GM19035 (cell line): Measurements from ENCODE around the gene CAMK2N1.

Experiments
- ATAC-seq: cut with Tn5 transposase; IDR thresholded peaks from one replicate; pipeline ENCODE4 v1.9.1; 2021; ENCODE audit not compliant: unreplicated experiment

CAMK2N1 gene

DNA sequence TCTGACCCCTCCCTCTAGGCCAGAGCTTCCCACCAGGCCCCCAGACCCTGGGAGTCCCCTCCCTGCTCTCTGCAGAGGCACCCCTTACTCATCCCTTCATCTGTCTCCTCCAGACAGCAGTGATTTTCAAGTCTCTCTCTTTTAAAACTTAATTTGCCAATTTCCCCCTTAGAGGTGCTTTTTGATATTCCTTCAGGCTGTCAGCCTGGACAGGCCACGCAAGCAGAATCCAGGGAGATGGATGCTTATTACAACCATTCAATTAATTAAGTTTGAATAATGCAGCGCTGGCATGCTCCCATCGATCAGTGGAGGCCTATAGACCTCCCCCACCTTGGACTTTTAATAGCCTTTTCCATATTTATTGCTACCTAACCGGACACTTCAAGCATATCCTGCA is 6.2 kb downstream of the CAMK2N1 start:
- ATAC-seq: no peak

DNA sequence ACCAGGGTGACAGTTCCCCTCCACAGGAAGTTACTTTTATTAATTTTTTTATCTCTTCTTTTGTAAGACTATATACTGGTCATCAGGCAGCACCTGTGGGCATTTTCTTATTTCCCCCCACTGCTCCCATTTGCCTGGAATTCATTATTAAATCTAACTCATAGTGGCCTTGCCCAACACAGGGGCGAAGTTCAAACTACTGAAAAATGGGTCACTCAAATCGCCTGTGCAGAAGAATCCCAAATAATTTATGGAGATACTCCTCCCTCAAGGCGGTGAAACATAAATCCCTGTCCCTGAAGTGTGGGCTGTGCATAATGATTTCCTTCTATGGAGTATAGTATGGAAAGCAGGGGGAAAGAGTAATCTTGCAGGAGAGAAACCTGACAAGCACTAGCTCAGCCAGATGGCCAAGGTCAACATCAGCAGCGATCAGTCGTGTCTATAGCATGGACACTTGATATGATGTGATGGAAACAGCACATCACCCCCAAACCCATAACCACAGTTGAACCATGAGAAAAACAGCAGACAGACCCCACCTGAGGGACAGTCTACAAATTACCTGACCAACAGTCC is 7.9 kb downstream of the CAMK2N1 start:
- no peak for ATAC-seq

DNA sequence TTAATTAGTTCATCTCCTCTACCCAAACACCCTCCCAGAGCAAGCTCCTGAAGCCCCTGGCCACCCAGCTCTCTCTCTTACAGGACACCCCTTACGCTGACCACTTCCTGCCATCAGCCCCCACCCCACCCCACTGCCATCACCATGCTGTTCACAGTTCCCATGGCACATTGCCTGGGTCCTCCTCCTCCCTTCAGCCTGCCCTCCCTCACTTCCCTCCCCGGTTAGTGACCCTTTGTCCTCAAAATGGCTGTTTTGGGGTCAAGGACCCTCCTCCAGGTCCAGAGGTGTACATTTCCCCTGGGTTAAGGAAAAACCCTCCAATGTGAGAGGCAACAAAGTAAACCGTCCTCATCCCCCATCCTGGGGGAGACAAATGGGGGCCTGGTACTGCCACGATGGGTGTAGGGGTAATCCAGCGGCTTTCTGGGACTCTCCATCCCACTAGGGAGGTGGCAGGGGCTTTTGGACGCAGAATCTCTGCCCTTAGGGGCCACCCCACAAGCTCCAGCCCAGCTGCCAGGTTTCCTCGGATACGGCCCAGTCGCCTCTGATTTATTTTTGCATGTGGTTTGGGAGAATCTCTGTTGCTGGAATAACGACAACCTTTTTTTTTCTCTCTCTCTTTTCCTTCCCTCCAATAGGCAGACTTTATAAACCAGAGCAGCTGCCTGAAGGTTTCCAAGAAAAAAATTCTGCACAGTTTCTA is 8.5 kb downstream of the CAMK2N1 start:
- ATAC-seq: no peak

DNA sequence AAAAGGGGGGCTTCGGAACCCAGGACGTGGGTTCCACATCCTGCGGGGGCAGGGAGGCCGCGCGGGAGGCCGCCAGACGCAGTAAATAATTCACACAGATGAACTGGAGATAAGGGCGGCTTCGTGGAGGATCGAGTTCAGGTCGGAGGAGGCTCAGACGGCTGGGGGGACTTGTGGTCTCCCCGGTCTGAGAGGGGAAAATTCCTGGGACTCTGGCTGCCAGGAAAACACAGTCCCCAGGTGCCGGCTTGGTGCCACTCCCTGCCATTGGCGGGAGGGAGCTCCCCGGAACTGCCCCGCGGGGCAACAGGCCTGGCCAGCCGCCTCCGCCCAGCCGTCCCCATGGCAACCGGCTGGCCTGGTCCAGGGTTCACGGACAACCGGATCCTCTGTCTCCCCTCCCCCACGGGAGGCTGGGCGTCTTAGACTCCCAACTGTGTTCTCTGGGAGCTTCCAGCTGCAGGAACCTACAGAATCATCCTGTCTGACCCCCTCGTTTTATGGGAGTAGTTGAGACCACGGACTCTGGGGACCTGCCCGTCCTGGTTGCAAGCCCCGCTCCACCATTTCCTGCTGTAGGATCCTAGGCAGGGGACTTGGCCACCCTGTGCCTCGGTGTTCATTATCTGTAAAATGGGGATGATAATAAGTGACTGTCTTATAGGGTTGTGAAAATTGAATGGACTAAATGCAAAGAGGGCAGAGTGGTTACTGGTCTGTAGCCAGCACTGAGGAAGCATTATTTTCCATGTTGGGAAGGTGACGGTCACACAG is 9.6 kb downstream of the CAMK2N1 start:
- no peak for ATAC-seq

DNA sequence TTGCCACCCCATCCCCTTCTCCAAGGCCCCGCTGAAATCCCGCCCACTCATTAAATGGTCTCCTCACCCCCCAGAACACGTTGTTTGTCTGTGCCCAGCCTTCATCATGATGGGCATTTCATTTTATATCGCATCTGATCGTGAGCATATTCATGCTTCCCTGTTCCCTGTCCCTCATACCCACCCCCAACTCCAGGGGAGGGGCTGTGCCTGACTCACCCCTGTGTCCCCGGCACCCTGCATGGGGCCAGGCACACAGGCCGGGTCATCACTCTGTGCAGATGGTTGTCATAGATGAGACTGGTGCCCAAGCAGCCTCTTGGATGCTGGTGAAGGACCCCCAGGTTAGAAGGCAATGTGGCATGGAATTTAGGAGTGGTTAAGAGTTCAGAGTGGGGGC is 11.0 kb downstream of the CAMK2N1 start:
- ATAC-seq: no peak

DNA sequence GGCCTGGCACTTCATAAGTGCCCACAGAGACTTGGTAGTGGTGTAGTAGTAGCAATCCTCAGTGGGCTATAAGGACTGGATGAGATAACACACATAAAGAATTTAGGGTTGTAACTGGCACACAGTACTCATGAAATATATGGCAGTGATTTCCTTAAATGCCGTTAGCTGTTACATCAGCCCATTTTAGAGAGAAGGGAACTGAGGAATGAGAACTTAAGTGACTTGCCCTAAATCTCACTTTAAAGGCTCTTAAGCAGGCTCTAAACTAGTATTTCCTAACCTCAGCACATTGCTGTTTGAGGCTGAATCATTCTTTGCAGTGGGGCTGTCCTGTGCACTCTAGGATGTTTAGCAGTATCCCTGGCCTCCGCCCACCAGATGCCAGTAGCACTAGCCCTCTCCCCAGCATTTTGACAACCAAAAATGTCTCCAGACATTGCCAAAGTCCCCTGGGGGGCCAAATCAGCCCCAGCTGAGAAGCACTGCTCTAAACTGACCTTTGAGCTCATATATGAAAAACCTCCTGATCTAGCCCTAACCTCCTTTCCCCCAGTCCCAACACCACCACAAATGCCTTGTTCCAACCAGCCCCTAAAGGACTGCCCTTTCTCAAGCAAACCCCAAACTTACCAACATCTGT is 11.6 kb downstream of the CAMK2N1 start:
- no peak for ATAC-seq

DNA sequence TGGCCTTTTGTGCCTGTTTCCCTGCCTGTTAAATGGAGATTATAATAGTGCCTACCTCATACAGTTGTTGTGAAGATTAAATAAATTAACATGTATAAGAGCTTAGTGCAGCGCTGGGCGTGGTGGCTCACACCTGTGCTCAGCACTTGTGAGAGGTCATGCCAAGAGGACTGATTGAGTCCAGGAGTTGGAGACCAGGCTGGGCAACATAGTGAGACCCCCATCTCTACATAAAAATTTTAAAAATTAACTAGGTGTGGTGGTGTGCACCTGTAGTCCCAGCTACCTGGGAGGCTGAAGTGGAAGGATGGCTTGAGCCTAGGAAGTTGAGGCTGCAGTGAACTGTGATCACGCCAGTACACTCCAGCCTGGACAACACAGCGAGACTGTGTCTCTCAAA is 12.1 kb downstream of the CAMK2N1 start:
- no peak for ATAC-seq

DNA sequence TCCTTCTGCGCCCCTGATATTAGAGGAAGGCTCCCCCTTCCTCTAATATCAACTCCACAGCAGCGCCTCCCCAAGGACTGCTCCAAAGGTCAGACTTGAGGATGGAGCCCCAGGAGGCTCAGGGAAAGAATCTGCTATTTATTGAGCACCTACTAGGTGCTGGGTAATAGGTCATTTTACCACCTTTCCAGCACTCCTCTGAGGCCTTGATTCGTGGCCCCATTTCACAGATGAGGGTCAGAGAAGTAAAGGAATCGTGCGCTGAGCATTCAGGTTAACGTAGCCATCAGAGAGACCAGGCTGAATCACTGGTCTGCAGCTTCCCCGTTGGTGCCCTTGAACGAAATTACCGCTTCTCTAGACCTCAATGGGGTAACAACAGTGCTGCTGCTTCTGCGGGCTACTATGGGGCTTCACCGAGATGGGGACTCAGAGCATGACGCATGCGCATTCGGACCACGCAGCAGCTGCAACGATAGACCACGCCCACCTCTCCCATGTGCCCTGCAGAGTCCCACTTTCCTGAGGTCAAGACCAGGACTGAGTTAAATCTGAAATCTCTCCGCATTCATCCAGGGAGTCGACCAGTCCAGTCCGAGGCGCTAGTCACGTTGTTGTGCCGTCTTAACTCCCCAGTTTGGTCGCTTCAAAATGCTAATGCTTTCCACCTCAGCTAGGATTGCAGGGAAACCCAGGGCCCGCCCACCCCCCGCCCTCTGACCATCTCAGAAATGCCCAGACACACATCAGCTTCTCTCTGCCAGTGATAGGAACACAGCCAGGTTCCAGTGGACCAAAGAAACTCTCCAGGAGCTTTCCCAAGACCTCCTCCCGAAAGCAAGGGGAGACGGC is 12.9 kb downstream of the CAMK2N1 start:
- ATAC-seq: no peak

DNA sequence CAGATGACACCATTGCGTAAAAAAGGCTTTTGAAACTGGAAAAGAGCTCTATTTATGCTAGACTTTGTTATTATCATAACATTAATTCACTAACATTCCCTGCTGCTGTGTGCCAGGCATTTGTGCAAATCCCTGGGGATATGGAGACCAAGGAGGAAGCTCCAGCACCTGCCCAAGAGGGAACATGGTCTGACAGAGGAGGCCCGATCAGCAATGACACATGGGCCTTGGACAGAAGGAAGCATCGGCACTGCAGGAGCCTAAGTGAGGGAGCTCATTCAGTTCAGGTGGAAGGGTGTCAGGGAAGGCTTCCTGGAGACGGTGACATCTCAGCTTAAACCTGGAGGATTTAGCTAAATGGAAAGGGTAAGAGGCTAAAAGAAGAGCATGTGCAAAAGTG is 13.9 kb downstream of the CAMK2N1 start:
- ATAC-seq: no peak

DNA sequence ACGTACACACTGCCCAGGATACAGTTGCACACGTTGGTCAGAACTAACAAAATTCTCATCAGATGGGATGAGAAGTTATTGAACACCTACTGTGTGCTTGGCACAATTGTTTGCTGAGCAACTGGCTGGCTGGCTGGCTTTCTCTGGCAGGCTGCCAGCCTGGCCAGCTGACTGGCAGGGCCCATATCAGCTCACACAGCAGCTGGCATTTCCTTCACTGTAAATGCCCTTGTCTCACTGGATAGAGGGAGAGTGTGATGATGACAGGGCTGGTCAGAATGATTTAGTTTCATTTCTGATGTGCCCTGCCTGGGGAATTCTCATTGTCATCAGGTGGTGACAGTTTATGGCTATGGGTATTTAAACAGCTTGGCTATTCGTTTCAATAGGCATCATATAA is 15.8 kb downstream of the CAMK2N1 start:
- no peak for ATAC-seq

DNA sequence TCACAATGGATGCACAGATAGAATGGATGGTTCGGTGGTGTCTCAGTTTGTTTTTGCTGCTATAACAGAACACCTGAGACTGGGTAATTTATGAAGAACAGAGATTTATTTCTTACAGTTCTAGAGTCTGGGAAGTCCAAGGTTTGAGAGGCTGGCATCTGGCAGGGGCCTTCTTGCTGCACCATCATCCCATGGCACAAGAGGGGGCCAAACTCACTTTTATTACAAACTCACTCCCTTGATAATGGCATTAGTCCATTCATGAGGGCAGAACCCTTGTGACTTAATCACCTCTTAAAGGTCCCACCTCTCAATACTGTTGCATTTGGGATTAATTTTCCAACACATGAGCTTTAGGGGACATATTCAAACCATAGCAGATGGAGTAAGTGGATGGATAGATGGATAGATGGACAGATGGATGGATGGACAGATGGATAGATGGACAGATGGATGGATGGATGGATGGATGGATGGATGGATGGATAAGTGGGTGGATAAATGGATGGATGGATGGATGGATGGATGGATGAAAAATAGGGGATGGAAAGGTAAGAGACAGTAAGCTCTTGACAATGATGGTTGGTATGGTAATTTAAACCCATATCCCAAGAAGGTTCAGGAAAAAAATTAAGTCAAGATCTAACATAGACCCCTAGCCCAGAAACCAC is 16.5 kb downstream of the CAMK2N1 start:
- no peak for ATAC-seq

DNA sequence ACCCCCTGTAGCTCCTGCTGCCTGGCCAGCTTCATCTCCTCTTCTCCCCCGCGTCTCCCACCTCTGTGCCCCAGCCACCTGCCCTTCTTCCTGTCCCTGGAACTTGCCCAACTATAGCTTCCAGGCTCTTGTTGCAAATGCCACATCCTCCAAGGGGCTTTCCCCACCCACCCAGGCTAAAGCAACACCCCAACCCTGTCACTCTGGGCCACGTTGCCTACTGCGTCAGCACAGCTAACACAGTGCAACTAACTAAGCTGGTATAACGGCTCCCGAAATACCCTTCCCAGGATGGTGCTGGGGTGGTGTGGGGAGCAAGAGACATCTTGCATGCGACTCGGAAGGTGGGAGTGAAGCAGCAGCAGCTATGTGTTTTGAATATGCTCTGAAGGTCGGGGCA is 19.7 kb downstream of the CAMK2N1 start:
- ATAC-seq: no peak

DNA sequence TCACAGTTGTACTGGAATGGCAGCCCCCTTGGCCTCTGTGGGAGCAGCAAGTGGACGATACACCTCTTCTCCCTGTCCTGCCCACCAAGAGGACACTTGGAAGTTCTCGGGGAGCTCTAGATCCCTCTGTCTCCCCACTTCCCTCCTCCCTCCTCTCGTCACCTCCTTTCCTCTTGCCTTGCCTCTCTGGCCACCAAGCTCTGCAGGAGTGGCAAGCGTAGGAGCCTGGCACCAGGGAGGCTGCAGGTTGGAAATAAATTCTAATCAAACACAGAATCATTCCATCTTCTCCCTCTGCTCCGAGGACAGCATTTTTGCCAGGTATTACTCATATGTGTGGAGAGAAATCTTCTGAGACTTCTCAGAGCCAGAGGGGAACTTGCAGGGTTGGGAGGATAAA is 20.8 kb downstream of the CAMK2N1 start:
- no peak for ATAC-seq

DNA sequence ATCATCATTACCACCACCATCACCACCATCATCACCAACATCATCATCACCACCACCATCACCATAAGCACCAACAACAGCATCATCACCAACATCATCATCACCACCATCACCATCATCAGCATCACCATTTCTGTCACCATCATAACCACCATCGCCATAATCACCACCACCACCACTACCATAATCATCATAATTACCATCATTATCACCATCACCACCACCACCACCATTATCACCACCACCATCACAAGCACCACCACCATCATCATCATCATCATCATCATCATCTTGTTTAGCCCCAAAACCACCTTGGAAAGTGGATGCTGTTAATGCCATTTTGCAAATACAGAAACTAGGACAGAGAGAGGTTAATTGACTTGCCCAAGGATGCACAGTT is 22.5 kb downstream of the CAMK2N1 start:
- no peak for ATAC-seq

DNA sequence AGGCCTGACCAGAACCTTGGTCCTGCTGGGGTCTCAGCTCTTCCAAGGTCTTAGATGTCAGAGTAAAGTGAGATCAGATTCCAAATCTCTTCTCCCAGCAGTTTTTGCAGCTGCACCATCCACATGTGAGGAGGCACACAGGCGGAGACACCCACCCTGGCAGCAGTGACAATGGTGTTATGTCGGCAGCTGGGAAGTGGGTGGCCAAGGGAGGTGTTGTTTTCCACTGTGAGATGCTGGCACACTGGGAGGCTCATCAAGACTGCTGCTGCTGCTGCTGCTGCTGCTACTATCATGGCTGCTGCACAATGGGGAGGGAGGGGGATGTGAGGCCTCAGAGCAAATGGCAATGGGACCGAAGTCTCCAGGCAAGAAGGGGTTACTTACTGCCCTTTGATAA is 23.6 kb downstream of the CAMK2N1 start:
- no peak for ATAC-seq

DNA sequence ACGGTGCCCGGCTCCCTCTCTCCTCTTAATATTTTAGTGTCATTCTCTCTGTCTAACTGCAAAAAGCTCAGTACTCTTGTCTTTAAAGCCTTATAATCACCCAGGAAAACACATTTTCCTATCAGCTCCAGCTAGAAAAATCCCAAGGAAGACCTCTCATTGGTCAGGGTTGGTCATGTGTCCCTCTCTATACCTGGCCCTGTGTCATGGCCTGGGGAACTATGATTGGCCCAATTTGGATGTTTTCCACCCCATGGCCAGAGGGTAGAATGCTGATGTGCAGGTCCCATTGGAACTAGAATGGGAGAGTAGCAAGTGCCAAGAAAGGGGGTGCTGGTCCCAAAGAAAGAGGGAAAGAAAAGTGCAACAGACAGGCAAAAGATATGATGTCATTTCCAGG is 27.3 kb downstream of the CAMK2N1 start:
- no peak for ATAC-seq

DNA sequence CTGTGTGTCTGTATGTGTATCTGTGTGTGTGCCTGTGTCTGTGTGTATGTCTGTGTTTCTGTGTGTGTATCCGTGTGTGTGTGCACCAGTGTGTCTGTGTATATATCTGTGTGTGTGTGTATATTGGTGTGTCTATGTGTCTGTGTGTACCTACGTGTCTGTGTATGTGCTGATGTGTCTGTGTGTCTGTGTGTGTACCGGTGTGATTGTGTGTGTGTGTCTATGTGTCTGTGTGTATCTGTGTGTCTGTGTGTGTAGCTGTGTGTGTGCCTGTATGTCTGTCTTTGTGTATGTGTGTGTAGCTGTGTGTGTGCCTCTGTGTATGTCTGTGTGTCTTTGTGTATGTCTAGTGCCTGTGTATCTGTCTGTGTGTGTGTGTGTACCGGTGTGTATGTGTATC is 32.0 kb downstream of the CAMK2N1 start:
- no peak for ATAC-seq

DNA sequence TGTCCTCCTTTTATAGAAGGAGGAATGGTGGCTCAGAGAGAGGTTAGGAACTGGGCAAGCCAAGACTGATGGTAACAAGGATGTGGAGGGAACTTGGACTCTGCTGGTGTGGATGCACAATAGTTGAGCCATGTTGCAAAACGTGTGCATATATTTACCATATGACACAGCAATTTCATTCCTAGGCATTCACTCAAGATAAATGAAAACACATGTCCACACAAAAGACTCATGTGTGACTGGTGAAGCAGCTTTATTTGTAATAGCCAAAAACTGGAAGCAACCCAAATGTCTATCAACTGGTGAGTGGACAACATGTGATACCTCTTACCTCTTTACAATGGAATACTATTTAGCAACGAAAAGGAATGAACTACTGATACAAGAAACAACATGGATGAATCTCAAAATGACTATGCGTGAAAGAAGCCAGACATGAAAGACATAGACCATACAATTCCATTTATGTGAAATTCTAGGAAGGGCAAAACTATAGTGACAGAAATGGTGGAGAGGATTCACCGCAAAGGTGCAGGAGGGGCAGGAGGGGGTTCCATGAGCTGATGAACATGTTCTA is 36.2 kb downstream of the CAMK2N1 start:
- no peak for ATAC-seq

DNA sequence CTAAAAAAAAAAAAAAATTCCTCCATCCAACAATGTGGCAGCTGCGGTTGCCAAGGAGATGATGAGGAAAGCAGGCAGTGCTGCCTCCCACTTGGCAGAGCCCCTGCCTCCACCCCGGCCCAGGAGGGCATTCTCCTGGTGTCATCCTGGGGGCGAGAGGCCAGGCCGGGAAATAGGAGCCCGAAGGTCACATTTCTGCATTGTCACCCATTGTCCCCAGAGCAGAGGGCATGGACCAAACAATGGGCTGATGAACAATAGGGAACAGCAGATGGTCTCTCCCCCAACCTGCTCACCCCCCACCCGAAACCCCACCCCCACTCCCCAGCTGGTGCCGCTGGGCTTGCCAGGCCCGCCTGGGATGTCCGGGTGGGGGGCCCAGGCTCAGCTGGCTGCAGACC is 37.3 kb downstream of the CAMK2N1 start:
- ATAC-seq: no peak

DNA sequence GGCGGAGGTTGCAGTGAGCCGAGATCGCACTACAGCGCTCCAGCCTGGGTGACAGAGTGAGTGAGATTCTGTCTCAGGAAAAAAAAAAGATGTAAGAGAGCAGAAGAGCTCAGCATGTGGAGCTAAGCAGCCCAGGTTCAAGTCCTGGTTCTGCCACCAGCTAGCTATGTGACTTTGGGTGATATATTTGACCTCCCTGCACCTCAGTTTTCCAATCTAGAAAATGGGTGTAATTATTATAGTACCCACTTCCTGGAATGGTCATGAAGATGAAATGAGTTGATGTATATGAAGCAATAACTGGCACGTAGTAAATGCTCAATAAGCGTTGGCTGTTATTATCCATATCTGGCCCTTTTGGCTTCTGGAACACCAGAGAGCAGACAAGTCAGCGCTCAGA is 38.2 kb downstream of the CAMK2N1 start:
- no peak for ATAC-seq
